Neuron (in vitro differentiated cells): Measurements from ENCODE around the gene PPFIA2.
"Not testable (repeated sequence)": the region's sequence is repeated elsewhere in the genome, so short reads cannot be mapped to it uniquely, and the experiment has no call there.

ENCODE experiments used
- H2AFZ ChIP-seq: one replicate; pipeline ENCODE4 v1.6.1; 2013; ENCODE audit warnings: low read depth, mild to moderate bottlenecking, inconsistent platforms, low read length, moderate library complexity
- H3K27me3 ChIP-seq: one replicate; pipeline ENCODE4 v1.6.1; 2013; ENCODE audit warnings: low read length; ENCODE audit not compliant: insufficient read depth
- H3K36me3 ChIP-seq: one replicate; pipeline ENCODE4 v1.6.1; 2013; ENCODE audit warnings: low read length; ENCODE audit not compliant: insufficient read depth
- H3K4me1 ChIP-seq: one replicate; pipeline ENCODE4 v1.6.1; 2013; ENCODE audit warnings: low read length; ENCODE audit not compliant: insufficient read depth
- H3K4me3 ChIP-seq: 2 replicates; pipeline ENCODE4 v1.5.1; 2013; ENCODE audit warnings: mild to moderate bottlenecking, low read length, moderate library complexity
- H3K9me3 ChIP-seq: one replicate; pipeline ENCODE4 v1.6.1; 2013; ENCODE audit warnings: low read length

Gene PPFIA2

GRCh38 chr12:81633127-81633526, 126.0 kb downstream of the PPFIA2 start:
- H3K27me3 ChIP-seq, result no peaks in the 10 kb centered on the region
- no peaks in the 10 kb centered on the region for H3K4me1 ChIP-seq
- no peak overlapping the region for H3K4me3 ChIP-seq
- H3K36me3 ChIP-seq, result no peaks in the 10 kb centered on the region
- no peak overlapping the region for H2AFZ ChIP-seq
- H3K9me3 ChIP-seq, result no peaks in the 10 kb centered on the region

DNA sequence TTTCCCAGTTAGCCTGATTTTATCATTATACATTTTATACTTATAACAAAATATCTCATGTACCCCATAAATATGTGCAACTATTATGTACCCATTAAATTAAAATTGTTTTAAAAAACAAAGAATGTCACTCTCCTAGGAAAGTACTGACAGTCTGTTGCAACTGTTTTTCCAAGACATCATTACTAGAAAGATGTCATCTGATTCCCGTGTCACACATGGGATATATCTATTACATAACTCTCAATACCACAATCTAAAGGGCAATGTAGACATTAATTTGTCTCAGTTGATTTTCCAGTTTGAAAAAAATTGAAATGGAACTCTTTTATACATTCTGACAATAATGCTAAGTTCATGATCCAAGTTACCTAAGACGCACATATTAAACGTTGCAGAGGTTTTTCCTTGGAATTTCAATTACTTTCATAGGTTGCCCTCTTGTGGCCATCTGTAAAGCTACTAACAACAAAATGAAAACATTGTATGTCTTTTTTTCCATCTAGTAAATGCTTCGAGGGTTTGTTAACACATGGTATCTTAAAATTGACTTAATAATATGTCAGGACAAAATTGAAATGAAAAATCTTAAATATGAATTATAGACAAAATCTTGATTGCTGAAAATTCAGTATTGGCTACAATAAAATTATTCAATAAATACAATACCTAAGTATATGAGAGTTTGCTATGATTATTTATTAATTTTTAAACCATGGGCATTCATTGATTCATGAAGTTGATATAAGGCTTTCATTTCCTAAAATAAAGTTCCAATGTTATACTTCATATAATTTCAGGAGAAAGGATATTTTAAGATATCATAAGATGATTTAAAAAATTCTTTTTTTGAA, 131.6 kb downstream of the PPFIA2 start:
- Histone ChIP-seq H3K4me1 (no peaks in the 10 kb centered on the region), H3K36me3 (no peaks in the 10 kb centered on the region)

DNA sequence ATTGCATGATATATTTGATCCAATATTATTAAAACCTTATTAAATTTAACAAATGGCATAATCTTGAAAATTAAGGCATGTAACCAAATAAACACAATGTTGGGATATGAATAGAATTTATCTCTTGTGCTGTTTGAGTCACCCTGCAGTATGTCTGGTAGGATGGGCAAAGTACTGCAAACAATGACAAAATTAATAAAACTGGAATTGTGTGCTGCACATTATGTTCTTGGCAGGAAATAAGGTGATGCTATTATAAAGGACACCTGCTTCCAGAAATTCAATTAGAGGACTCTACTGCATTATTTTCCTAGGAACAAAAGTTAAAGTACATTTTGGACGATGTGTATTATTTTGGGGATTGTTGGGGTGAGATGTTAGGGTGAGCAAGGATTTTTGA, 132.7 kb downstream of the PPFIA2 start:
- Histone ChIP-seq H3K9me3 (no peaks in the 10 kb centered on the region), H3K4me1 (no peaks in the 10 kb centered on the region), H2AFZ (no peak overlapping the region), H3K4me3 (no peak overlapping the region), H3K36me3 (no peaks in the 10 kb centered on the region), H3K27me3 (no peaks in the 10 kb centered on the region)

More for the DNA sequence above, 131.6 kb downstream of the PPFIA2 start:
- no peak overlapping the region for H3K4me3 ChIP-seq
- no peaks in the 10 kb centered on the region for H3K27me3 ChIP-seq
- H3K9me3 ChIP-seq, result no peaks in the 10 kb centered on the region
- H2AFZ ChIP-seq, result no peak overlapping the region

DNA sequence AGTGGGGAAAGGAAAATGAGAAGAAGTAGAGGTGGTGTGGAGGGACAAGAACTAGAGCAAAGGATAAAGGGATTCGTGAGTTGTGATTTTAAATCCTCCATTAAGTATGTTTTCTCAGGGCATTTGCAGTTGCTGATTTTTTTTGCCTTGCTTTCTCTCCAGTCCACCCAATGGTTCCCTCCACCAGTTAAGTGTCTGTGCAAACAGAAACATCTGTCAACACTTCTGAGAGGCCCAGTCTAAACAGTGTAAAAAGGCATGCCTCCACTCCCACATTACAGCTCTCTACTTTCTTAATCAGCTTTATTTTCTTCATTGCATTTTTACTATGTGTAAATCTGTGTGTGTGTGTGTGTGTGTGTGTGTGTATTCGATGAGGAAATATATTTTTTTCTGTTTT, 141.2 kb downstream of the PPFIA2 start:
- Histone ChIP-seq H3K27me3 (no peaks in the 10 kb centered on the region), H3K36me3 (no peaks in the 10 kb centered on the region), H3K4me3 (no peak overlapping the region), H3K4me1 (no peaks in the 10 kb centered on the region), H3K9me3 (no peaks in the 10 kb centered on the region), H2AFZ (no peak overlapping the region)

- H3K9me3 ChIP-seq, result no peaks in the 10 kb centered on the region
- no peak overlapping the region for H2AFZ ChIP-seq
- no peaks in the 10 kb centered on the region for H3K36me3 ChIP-seq
- no peak overlapping the region for H3K4me3 ChIP-seq
- no peaks in the 10 kb centered on the region for H3K27me3 ChIP-seq
- no peaks in the 10 kb centered on the region for H3K4me1 ChIP-seq
These were observed 144.0 kb downstream of the PPFIA2 start for GRCh38 chr12:81615026-81615588.

DNA sequence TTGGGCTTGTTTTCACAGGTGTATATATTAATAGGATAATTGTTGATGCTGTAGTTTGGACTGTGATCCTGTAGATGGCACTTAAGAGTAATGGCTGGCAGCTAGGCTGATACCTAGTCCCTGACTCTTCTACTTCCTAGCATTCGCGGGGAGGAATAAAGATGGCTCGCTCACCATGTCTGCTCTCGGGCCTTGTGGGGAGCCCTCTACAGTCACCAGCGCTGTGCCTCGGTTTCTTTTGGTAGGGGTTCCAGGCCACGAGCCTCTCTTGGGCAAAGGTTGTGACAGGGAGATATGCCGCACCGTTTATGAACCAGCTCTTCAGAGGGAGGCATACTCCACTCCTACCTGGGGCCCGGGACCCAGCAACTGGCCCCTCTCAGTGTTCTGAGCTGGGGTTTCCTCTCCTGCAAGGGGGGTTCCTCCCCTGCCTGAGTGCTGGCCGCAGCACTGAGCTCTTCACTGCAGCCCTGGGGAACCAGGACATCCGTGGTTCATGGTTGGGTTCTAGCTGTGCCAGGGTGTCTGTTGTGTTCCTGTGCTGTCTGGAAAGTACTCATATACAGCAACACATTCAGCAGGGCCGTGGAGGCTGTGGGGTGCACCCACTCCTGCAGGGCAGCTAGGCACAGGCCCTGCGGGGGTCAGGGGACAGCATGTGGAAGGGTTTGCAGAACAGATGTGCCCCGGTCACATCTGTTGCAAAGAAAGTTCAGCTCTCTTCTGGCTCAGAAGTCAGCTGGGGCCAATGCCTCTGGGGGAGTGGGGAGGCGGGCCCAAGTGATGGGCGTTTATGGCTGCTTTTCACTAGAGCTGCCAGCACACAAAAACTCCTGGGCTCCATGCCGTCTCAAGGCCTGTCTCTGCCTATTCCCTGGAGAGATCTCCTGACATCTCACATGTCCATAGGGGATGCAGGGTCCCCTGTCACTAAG, 147.9 kb downstream of the PPFIA2 start:
- H3K4me3 ChIP-seq, result no peak overlapping the region
- H2AFZ ChIP-seq, result no peak overlapping the region
- no peaks in the 10 kb centered on the region for H3K27me3 ChIP-seq
- H3K9me3 ChIP-seq, result no peaks in the 10 kb centered on the region
- no peaks in the 10 kb centered on the region for H3K36me3 ChIP-seq
- H3K4me1 ChIP-seq, result no peaks in the 10 kb centered on the region

DNA sequence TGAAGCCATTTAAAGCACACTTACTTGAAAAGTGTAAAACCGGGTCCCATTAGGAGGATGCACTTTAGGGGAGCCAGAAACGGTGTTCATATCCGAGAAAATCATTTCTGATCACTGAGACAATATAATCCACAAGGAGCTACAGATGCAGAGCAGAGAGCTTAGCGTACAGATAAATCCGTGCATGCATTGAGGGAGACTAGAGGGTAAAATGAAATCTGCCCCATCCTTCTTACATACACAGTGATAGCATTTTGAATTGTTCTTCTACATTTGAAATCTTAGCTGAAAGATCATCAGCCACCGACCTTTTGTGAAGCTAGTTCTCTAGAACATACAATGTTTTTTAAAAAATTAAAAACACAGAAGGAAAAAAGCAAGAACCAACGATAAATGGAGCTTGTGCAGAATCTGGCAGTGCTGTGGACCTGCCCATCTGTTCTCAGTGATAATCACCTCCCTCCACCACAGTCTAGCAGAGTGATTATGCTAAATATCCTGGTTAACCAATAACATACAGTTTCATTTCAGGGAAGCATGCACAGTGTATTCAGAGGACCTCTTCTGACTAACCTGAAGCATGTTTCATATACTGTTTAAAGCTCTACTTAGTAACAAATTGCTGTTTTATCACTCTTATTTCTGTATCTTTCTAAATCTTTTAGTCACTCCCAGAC, 161.1 kb downstream of the PPFIA2 start:
- H3K4me3 ChIP-seq, result no peak overlapping the region
- peaks cover 1% of the 10 kb centered on the region for H3K4me1 ChIP-seq
- no peaks in the 10 kb centered on the region for H3K36me3 ChIP-seq

GRCh38 chr12:81596558-81596957, 162.6 kb downstream of the PPFIA2 start:
- Histone ChIP-seq H3K4me1 (peaks cover 1% of the 10 kb centered on the region), H3K27me3 (no peaks in the 10 kb centered on the region), H3K9me3 (no peaks in the 10 kb centered on the region), H3K4me3 (no peak overlapping the region), H2AFZ (no peak overlapping the region), H3K36me3 (no peaks in the 10 kb centered on the region)

More for the DNA sequence above, 161.1 kb downstream of the PPFIA2 start:
- no peak overlapping the region for H2AFZ ChIP-seq
- H3K27me3 ChIP-seq, result no peaks in the 10 kb centered on the region
- H3K9me3 ChIP-seq, result no peaks in the 10 kb centered on the region

- Histone ChIP-seq H3K27me3 (no peaks in the 10 kb centered on the region), H3K4me1 (peaks cover 1% of the 10 kb centered on the region), H3K4me3 (no peak overlapping the region), H3K9me3 (no peaks in the 10 kb centered on the region), H3K36me3 (no peaks in the 10 kb centered on the region), H2AFZ (no peak overlapping the region)
These were observed 167.9 kb downstream of the PPFIA2 start for GRCh38 chr12:81591256-81591655.

DNA sequence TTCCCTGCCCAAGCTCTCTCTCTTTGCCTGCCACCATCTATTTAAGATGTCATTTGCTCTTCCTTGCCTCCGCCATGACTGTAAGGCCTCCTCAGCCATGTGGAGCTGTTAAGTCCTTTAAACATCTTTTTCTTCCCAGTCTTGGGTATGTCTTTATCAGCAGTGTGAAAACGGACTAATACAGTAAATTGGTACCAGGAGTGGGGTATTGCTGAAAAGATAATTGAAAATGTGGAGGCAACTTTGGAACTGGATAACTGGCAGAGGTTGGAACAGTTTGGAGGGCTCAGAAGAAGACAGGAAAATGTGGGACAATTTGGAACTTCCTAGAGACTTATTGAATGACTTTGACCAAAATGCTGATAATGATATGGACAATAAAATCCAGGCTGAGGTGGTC, 168.4 kb downstream of the PPFIA2 start:
- not testable (repeated sequence) for H3K4me1 ChIP-seq, H3K27me3 ChIP-seq, H3K36me3 ChIP-seq, H3K9me3 ChIP-seq, H2AFZ ChIP-seq, H3K4me3 ChIP-seq

DNA sequence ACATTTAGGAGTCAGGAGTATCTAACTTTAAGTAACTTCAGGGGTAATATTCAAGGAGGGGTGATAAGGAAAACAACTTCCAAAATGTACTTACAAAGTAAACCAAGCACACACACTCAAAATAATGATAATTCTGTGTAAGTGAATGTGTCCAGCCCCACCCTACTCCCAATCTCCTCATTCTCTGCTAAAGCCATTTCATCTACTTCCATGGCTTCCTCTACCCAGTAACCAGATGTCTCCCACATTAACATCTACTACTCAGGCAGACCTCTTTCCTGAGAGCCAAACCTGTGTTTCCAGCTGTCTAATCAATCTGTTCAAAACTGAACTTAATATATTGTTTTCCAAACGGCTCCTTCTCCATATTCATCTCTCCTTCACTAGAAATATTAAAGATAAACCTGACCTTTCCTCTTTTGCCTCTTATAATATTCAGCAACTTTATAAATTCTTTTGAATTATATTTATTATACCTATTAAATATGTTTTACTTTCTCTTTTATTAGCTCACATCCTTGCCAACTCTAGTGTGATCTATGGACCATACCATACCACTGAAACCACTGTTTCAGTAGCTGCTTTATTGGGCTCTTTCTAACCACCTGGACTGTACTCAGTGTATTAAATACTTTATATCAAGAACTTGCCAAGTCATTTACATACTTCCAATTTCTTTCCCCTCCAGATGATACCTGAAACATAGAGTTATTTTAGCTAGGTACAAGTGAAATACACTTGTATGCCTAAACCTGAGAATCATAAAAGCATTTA, 170.7 kb downstream of the PPFIA2 start:
- Histone ChIP-seq H3K4me1 (no peaks in the 10 kb centered on the region), H3K36me3 (no peaks in the 10 kb centered on the region), H2AFZ (no peak overlapping the region), H3K4me3 (no peak overlapping the region), H3K27me3 (no peaks in the 10 kb centered on the region), H3K9me3 (no peaks in the 10 kb centered on the region)

DNA sequence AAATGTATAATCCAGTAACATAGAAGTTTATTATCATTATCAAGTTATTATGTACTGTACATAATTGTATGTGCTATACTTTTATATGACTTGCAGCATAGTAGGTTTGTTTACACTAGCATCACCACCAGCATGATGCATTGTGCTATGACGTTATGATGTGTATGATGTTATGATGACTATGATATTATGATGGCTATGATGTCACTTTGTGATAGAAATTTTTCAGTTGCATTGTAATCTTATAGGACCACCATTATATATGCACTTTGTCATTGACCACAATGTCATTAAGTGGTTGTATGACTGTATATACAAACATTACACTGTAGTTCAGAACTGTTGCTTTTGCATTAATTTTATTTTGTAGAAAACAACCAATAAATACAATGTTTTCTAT, 173.4 kb downstream of the PPFIA2 start:
- no peaks in the 10 kb centered on the region for H3K36me3 ChIP-seq
- H3K27me3 ChIP-seq, result no peaks in the 10 kb centered on the region
- no peak overlapping the region for H3K4me3 ChIP-seq
- H2AFZ ChIP-seq, result no peak overlapping the region
- no peaks in the 10 kb centered on the region for H3K9me3 ChIP-seq
- no peaks in the 10 kb centered on the region for H3K4me1 ChIP-seq
